Dedifferentiated amniotic fluid mesenchymal stem cell (primary cell): ENCODE data around the gene CAD.
"Not testable (repeated sequence)": the region's sequence is repeated elsewhere in the genome, so short reads cannot be mapped to it uniquely, and the experiment has no call there.

Experiments used
- DNase-seq: peaks from one replicate; pipeline ENCODE4 v3.0.0-alpha.2; 2016; ENCODE audit errors: extremely low spot score

Gene CAD

DNA sequence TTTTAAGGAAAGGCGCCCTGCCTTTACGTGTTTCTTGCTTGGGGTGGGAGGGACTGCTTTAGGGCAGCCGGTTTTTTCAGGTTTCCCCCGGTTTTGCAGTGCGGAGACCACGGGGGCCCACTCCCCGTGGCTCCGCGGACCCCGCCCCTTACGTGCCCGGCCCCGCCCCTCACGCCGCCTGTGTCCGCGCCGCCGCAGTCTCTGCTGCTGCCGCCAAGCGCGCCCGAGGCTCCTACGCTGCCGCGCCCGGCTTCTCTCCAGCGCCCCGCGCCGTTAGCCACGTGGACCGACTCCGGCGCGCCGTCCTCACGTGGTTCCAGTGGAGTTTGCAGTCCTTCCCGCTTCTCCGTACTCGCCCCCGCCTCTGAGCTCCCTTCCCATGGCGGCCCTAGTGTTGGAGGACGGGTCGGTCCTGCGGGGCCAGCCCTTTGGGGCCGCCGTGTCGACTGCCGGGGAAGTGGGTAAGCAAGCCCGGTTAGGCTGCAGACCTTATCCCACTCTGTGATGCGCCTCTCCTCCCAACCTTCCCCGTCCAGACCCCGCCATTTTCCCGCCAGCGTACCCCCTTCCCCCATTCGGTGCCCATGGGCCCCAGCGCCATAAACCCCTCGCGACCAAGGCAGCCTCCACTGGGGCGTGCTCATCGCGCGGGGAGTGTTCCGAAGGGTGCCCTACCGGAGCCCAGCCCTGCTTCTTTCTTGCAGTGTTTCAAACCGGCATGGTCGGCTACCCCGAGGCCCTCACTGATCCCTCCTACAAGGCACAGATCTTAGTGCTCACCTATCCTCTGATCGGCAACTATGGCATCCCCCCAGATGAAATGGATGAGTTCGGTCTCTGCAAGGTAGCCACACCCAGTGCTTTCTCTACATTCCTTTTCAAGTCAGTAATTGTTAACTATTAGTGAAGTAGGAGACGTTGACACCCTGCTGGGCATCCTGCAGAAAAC is at the start of gene CAD:
TSS of gene CAD (plus strand) at position 197 of the 949 bp plus-strand sequence. CDS start at position 380, 183 bp downstream.
- DNase-seq: peak; percentile 68

DNA sequence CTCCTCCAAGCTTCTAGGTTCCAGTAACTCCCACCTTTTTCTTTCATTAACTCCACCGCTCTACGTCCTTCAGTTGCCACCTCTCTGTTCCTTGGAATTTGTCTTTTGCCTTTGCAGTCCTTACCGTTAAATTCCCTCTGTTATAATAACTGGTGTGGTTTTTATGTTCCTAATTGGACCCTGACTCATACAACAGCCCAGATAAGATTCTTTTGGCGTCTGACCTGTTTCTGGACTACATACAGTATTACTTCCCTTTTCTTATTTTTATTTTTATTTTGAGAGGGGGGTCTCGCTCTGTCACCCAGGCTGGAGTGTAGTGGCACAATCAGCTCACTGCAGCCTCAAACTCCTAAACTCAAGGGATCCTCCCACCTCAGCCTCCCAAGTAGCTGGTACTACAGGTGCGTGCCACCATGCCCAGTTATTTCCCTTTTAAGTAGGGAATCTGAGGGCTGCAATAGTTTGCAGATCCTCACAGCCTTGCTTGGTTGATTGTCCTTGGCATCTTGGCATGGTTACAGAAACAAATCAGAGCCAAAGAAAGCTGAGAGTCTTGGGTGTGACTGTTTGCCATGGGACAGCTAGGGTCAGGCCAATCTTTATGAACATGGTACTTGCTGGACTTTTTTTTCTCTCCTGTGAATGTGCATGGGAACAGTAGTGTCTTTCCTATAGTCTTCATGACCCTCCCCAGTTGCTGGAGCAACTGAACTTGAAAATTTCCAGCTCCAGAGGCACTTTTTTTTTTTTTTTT is 46.4 kb upstream of the CAD start:
- DNase-seq: no peak

GRCh38 chr2:27171351-27171848 is 45.8 kb upstream of the CAD start:
- no peak for DNase-seq

DNA sequence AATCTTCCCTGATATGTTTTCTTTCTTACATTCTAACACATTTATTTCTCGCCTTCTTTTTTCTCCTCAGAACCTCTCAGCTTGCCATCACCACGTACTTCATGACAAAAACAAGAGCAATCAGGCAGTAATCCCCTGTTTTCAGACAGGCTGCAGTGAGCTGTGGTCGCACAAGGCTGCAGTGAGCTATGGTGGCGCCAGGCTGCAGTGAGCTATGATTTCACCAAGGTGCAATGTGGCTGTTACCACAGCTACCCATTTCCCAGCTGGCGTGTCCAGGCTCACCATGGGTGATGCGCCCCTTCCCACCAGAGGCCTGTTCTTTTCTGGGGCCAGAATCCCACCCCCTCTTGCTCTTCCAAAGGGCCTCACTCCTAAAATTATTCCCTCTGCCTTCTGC is 42.5 kb upstream of the CAD start:
- no peak for DNase-seq

- DNase-seq: no peak
Measured at GRCh38 chr2:27175330-27175729, 41.8 kb upstream of the CAD start.

- DNase-seq: not testable (repeated sequence)
Measured at GRCh38 chr2:27175781-27176180, 41.4 kb upstream of the CAD start.

DNA sequence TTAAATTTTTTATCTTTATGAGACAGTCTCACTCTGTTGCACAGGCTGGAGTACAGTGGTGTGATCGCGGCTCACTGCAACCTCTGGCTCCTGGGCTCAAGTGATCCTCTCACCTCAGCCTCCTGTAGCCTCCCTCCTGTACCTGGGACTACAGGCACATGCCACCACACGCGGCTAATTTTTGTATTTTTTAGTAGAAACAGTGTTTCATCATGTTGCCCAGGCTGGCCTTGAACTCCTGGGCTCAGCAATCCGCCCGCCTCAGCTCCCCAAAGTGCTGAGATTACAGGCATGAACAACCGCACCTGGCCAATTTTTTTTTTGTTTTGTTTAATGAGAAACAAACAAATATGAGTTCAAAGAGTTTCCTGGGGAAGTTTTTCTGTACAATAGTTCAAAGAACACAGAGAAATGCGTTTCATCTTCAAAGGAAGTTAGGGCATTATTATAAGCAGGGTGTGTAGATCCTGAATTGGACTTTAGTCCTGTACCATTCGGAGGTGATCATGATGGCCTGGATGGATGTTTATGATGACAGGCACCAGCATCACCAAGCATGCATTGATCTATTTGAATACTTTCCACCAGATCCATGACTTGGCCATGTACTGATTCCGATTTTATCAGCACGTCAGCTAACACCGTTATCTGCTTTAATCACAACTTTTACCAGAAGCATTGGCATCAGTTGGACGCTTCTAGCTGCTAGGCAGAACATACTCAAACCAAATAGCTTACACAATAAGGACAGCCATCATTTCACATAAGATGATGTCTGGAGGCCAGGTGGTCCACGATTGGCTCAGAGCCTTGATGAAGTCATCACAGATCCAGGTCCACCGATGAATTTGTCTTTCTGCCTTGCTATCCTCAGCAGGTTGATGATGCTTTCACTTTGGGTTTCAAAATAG is 39.5 kb upstream of the CAD start:
- DNase-seq: no peak

GRCh38 chr2:27178469-27178868 is 38.7 kb upstream of the CAD start:
- DNase-seq: no peak

GRCh38 chr2:27179344-27180000 is 37.7 kb upstream of the CAD start:
- DNase-seq: no peak

- no peak for DNase-seq
Measured at GRCh38 chr2:27182346-27182745, 34.8 kb upstream of the CAD start.

- no peak for DNase-seq
Measured at GRCh38 chr2:27184115-27184514, 33.1 kb upstream of the CAD start.

DNA sequence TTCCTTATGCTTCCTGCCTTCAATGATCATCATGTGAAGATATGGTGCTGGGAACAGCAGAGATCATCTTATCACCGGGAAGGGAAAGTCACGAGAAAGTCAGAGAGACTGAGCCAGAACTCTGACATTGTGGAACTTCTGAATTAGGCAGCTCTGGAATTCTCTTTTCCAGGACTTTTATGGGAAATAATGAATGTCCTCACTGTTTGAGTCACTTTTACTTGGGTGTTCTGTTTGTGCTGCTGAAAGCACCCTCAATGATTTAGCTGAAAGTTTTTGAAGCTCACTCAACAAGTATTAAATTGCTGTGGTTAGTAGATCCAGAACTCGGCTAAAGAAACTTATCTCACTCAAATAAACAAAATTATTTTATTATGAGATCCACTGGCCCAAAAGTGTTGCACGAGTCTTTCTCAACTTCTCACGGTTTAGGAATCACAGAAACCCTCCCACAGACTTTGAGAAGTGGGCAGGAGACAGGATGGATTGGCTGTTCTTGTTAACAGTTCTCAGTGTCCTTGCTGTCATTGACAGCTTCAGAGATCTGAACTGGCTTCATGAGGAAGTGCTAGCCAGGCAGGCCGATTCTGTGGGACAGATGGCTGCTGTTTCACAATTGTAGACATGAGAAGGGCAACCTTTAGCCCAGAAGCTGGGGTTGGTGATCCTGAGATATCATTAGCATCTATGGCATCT is 31.7 kb upstream of the CAD start:
- peak; percentile 16 for DNase-seq

DNA sequence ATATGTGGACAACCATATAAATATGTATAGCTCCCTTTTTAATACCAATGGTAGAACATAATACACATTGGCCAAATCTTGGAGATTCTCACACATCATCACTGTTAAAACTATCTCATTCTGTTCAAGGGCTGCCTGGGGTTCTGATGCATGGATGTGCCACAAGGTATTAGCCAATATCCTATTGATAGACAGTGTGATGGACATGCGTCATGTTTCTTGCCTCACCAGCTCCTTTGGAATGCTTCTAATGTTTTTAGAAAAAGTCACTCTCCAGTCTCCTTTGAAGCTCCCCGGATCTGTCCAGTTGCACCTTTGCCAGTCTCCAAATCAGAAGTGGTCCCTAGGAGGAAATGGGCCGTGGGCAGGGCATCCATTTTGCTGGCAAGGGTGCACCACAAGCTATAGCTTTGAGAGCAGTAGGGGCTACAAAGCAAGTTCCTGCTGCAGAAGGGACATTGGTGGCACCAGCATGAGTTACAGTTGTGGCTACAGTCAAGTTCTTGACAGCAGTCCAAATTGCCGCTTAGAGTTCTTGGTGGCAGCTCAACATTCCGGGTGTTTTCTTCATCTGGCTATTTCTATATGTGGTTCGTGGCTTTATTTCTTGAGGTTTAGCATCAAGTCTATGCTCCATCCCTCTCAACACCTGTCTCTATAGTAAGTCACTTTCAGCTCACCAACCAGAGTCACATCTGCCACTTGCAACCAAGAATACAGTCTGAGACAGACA is 30.4 kb upstream of the CAD start:
- no peak for DNase-seq

DNA sequence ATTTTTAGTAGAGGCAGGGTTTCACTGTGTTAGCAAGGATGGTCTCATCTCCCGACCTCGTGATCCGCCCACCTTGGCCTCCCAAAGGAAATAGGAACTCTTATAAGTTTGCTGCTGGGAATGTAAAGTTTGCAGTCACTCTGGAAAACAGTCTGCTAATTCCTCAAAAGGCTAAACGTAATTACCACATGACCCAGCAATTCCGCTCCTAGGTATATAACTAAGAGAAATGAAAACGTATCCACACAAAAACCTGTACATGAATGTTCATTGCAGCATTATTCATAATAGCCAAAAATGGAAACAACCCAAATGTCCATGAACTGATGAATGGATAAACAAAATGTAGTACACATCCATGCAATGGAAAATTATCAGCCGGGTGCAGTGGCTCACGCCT is 27.2 kb upstream of the CAD start:
- DNase-seq: no peak

GRCh38 chr2:27191070-27191829 is 25.9 kb upstream of the CAD start:
- peak; percentile 52 for DNase-seq

- no peak for DNase-seq
Measured at GRCh38 chr2:27194538-27195354, 22.4 kb upstream of the CAD start.

DNA sequence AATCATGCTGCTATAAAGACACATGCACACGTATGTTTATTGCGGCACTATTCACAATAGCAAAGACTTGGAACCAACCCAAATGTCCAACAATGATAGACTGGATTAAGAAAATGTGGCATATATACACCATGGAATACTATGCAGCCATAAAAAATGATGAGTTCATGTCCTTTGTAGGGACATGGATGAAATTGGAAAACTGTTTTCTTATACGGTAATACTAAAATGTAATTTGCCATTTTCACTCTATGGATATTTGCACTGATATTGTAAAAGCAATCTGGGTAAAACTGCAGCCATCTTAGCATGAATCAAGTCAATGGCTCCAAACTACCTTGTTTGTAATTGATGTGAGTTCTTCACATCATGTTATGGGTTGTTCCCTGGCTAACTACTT is 21.4 kb upstream of the CAD start:
- DNase-seq: not testable (repeated sequence)

DNA sequence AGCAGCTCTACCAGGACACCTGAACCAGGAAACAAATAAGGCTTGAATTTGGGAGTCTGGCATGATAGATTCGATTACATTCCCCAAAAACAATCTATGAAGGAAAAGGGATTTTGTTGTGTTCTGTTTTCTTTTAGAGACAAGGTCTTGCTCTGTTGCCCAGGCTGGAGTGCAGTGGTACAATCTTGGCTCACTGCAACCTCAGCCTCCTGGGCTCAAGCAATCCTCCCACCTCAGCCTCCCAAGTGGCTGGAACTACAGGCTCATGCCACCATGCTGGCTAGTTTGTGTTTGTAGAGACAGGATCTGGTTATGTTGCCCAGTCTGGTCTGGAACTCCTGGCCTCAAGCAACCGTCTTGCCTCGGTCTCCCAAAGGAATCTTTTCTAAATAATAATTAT is 19.1 kb upstream of the CAD start:
- not testable (repeated sequence) for DNase-seq
